Breast epithelium (tissue), 3 donors: ENCODE measurements around the gene EIF2B4.

Experiments
- CTCF ChIP-seq, 3 donors: fragments of 450-650 bp; IDR thresholded peaks; one replicate each; pipeline ENCODE4 v1.5.1; 2016 to 2017; ENCODE audit warnings: antibody characterized with exemption in 3 of 3, mild to moderate bottlenecking in 3 of 3, moderate library complexity in 3 of 3
- POLR2A ChIP-seq: fragments of 450-650 bp; IDR thresholded peaks from one replicate; pipeline ENCODE4 v1.6.1; 2016; ENCODE audit warnings: antibody characterized with exemption, mild to moderate bottlenecking, moderate library complexity
- POLR2AphosphoS5 ChIP-seq, 3 donors: sonication (generic); formaldehyde crosslinking; IDR thresholded peaks; one replicate each; pipeline ENCODE4 v1.6.1; 2017; ENCODE audit warnings: antibody characterized with exemption in 3 of 3

GRCh38 chr2:27356382-27357181, 13.6 kb downstream of the EIF2B4 start, which contains the start of gene GTF3C2:
- peak; percentile 40 for TF ChIP-seq POLR2A
- no peak for TF ChIP-seq CTCF (IDR thresholded peaks at IDR 0.05)
- peak; percentile 65 to 87 (median 80) for TF ChIP-seq POLR2AphosphoS5 (IDR thresholded peaks at IDR 0.05)
